C4-2B (cell line): Measurements from ENCODE around the gene ASPN.

ENCODE experiments used
- H3K27ac ChIP-seq: fragments of 450-650 bp; 2 replicates; pipeline ENCODE4 v1.5.1; 2017
- ZFX ChIP-seq: fragments of 450-650 bp; IDR thresholded peaks from 2 replicates; pipeline ENCODE4 v1.6.1; 2017
- TF ChIP-seq, protein P1 (sequence below): fragments of 450-650 bp; conservative IDR thresholded peaks from 2 replicates; pipeline ENCODE4 v1.5.1; 2017; ENCODE audit warnings: mild to moderate bottlenecking

ASPN gene

DNA sequence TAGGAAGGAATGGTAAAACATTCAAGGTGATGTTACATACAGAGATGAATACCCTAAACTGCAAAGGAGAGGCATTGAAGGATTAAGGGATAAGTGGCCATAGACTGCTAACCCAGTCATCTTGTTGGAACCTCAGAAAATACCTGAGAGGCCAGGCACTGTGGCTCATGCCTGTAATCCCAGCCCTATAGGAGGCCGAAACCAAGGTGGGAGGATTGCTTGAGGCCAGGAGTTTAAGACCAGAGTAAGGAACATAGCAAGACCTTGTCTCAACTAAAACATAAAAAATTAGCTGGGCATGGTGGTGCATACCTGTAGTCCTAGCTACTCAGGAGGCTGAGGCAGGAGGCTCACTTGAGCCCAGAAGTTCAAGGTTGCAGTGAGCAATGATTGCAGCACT lies 42.6 kb upstream of the ASPN start:
- H3K27ac ChIP-seq = no peak overlapping the region
- TF ChIP-seq ZFX = no peak
- TF ChIP-seq, protein P1, sequence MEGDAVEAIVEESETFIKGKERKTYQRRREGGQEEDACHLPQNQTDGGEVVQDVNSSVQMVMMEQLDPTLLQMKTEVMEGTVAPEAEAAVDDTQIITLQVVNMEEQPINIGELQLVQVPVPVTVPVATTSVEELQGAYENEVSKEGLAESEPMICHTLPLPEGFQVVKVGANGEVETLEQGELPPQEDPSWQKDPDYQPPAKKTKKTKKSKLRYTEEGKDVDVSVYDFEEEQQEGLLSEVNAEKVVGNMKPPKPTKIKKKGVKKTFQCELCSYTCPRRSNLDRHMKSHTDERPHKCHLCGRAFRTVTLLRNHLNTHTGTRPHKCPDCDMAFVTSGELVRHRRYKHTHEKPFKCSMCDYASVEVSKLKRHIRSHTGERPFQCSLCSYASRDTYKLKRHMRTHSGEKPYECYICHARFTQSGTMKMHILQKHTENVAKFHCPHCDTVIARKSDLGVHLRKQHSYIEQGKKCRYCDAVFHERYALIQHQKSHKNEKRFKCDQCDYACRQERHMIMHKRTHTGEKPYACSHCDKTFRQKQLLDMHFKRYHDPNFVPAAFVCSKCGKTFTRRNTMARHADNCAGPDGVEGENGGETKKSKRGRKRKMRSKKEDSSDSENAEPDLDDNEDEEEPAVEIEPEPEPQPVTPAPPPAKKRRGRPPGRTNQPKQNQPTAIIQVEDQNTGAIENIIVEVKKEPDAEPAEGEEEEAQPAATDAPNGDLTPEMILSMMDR = no peak

DNA sequence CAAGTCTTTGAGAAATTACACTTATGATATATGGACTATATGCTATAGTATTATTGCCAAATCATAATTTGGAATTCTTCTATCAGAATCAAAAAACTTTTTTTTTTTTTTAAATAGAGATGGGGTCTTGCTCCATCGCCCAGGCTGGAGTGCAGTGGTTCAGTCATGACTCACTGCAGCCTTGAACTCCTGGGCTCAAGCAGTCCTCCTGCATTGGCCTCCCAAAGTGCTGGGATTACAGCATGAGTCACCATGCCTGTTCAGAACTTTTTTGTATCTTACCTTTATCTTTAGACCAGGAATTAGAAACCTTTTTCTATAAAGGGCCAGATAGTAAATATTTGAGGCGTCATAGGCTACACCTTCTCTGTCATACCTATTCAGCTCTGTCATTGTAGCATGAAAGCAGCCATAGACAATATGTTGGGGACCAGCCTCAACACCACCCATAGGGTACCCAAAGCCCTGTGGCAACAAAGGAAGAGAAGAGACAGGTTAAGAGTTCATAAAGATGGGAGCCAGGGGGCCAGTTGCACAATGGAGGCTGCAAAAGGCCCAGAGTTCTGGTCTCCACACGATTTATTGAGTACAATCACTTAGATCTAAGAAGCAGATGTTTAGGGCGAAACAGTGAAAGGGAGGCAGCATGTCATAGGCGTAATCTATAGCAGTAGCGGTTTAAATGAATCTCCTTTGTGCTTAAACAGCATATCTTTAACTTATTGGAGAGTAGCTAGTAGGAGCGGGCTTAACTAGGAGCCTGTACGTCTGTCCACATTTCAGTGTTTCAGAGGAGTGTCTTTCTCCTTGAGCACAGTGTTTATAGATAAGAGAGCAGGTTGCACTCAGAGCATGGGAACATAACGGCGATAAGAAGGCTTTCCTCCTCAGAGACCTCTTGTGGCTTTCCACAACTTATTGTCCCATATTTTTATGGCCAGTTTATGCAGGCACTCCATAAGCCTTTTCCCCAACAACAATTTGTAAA lies 41.0 kb upstream of the ASPN start:
- H3K27ac ChIP-seq = no peak overlapping the region

GRCh38 chr9:92520837-92521236 lies 38.5 kb upstream of the ASPN start:
- TF ChIP-seq, protein P1 = no peak
- TF ChIP-seq ZFX = no peak
- H3K27ac ChIP-seq = no peak overlapping the region

More for the DNA sequence above, 41.0 kb upstream of the ASPN start:
- TF ChIP-seq, protein P1 = no peak
- no peak for TF ChIP-seq ZFX

DNA sequence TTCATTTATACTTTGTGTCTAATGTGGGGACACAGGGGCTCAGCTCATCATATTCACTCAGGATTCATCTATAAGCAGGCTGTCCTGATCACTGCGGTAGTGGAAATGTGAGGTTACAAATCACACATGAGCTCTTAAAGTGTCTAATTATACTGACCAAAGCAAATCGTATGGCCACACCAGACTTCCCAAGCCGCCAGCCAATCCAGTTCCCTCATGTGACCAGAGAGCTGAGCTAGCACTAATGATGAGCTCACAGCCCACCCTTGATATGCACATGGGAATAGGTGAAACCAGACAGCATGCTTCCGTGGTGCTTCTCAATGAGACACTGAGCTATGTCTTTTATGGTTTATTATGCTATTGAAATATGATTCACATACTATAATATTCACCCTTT lies 35.9 kb upstream of the ASPN start:
- TF ChIP-seq, protein P1 = no peak
- TF ChIP-seq ZFX = no peak
- H3K27ac ChIP-seq = no peak overlapping the region

DNA sequence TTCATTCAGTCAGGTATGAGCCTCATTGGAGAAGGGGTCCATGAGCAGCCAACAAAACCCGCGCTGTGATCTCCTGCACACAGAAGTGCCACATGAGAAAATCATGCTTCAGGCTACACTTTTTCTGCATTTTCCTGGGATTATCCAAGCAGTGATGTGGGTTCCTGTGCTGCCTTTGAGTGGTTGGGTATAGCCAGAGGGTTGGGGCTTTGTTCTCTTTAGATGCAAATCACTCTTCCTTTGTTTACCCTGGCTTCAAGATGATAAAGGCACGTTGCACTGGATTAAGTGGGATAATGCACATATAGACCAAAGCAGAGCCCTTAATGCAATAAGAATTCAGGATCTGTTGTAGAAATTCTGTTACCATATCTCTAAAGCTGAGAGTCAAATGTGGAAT lies 34.7 kb upstream of the ASPN start:
- TF ChIP-seq, protein P1 = no peak
- no peak for TF ChIP-seq ZFX
- H3K27ac ChIP-seq = no peak overlapping the region

DNA sequence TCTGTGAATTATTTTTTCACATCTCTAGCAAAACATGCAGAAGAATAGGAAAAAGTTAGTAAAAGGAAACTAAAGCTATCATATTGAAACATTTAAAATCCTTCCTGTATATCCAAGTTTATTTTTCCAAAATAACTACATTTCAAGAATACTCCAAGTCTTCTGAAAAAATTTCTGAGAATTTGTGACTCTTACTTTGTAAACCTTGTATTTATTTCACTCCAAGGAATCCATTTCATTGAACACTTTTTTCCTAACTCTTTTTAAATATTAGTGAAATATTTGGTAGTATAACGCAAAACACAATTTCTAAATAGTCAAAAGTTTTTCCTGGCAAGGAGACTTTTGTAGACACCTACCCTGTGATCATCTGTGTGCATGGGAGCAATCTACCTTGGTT lies 34.2 kb upstream of the ASPN start:
- TF ChIP-seq, protein P1 = no peak
- TF ChIP-seq ZFX = no peak
- no peak overlapping the region for H3K27ac ChIP-seq

- no peak overlapping the region for H3K27ac ChIP-seq
- no peak for TF ChIP-seq ZFX
- TF ChIP-seq, protein P1 = no peak
Measured at GRCh38 chr9:92514635-92515034, 32.3 kb upstream of the ASPN start.
